GM12865 (cell line): ENCODE data around the gene SPATA6.
"Not testable (repeated sequence)": the region's sequence is repeated elsewhere in the genome, so short reads cannot be mapped to it uniquely, and the experiment has no call there.

Experiments used
- DNase-seq: peaks from one replicate; pipeline ENCODE4 v3.0.0; 2010; ENCODE audit warnings: low read depth
- H3K4me3 ChIP-seq: 2 replicates; pipeline ENCODE4 v1.5.1; 2011; ENCODE audit warnings: mild to moderate bottlenecking, low read depth, low read length, control low read depth
- TF ChIP-seq, protein P1 (sequence below): IDR thresholded peaks from 2 replicates; pipeline ENCODE4 v1.5.1; 2011; ENCODE audit warnings: low read length, control low read depth, low read depth, inconsistent platforms; ENCODE audit not compliant: insufficient read depth; ENCODE audit errors: missing control alignments

SPATA6 gene

GRCh38 chr1:48495166-48495565, 23.2 kb upstream of the SPATA6 start:
- no peak for DNase-seq
- H3K4me3 ChIP-seq, result no peak overlapping the region
- TF ChIP-seq, protein P1, sequence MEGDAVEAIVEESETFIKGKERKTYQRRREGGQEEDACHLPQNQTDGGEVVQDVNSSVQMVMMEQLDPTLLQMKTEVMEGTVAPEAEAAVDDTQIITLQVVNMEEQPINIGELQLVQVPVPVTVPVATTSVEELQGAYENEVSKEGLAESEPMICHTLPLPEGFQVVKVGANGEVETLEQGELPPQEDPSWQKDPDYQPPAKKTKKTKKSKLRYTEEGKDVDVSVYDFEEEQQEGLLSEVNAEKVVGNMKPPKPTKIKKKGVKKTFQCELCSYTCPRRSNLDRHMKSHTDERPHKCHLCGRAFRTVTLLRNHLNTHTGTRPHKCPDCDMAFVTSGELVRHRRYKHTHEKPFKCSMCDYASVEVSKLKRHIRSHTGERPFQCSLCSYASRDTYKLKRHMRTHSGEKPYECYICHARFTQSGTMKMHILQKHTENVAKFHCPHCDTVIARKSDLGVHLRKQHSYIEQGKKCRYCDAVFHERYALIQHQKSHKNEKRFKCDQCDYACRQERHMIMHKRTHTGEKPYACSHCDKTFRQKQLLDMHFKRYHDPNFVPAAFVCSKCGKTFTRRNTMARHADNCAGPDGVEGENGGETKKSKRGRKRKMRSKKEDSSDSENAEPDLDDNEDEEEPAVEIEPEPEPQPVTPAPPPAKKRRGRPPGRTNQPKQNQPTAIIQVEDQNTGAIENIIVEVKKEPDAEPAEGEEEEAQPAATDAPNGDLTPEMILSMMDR, result no peak

- H3K4me3 ChIP-seq, result no peak overlapping the region
- TF ChIP-seq, protein P1, result no peak
- DNase-seq, result no peak
These were observed 22.2 kb upstream of the SPATA6 start for GRCh38 chr1:48493970-48494769.

GRCh38 chr1:48493041-48493440, 21.0 kb upstream of the SPATA6 start:
- TF ChIP-seq, protein P1, result no peak
- DNase-seq, result no peak
- no peak overlapping the region for H3K4me3 ChIP-seq

- no peak overlapping the region for H3K4me3 ChIP-seq
- TF ChIP-seq, protein P1, result no peak
These were observed 20.4 kb upstream of the SPATA6 start for GRCh38 chr1:48492392-48492791.

GRCh38 chr1:48488721-48489120, 16.7 kb upstream of the SPATA6 start:
- no peak for DNase-seq
- no peak overlapping the region for H3K4me3 ChIP-seq
- TF ChIP-seq, protein P1, result no peak

More at GRCh38 chr1:48492392-48492791, 20.4 kb upstream of the SPATA6 start:
- no peak for DNase-seq

DNA sequence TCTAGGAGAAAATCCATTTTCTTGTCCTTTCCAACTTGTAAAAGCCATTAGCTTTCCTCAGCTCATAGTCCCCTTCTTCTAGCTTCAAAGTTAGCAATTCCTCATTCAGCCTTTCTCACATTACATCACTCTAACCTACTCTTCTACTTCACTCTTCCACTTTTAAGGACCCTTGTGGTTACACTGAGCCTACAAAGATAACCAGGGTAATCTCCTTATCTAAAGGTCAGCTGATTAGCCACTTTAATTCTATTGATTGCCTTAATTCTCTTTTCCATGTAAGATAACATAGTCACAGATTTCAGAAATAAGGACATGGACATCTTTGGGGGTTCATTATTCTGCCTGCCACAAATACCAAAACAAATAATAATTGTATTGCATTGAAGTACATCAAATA, 8.5 kb upstream of the SPATA6 start:
- no peak for DNase-seq
- no peak overlapping the region for H3K4me3 ChIP-seq
- TF ChIP-seq, protein P1, result no peak

GRCh38 chr1:48480023-48480422, 8.0 kb upstream of the SPATA6 start:
- not testable (repeated sequence) for H3K4me3 ChIP-seq, DNase-seq
